ENCODE data around the gene CTNNB1.

Gene CTNNB1

DNA sequence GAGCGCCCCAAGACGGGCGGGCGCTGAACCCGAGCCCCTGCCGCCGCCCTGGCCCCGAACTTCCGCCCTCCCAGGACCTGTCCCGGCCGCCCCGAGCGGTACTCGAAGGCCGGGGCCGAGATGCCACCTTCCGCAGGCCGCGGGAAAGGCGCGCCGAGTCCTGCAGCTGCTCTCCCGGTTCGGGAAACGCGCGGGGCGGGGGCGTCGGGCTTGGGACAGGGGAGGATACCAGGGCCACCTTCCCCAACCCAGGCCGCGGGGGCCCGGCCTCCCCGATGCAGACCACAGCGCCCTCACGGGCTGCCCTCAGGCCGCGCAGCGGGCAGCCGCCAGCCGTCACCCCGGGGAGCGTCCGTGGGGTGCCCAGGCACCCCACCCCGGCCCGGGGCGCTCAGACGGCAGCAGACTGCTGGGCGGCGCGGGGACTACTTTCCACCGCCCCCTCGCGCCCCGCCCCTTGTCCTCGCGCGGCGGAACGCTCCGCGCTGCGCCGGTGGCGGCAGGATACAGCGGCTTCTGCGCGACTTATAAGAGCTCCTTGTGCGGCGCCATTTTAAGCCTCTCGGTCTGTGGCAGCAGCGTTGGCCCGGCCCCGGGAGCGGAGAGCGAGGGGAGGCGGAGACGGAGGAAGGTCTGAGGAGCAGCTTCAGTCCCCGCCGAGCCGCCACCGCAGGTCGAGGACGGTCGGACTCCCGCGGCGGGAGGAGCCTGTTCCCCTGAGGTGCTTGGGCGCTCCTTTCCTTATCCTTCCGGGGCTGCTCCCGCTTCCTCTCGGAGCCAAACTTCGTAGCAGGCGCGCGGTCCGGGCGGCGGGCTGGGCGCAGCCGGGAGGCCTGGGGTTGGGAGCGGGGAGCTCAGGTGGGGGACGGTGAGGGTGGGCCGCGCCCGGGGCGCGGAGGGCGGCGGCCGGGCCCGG is at the start of gene CTNNB1:
Gene CTNNB1, plus strand, starts transcription at position 556 of the 916 bp plus-strand sequence. CDS start 24,564 bp downstream, outside the sequence.
- peak within 1 kb of the TSS; percentile 99 to 100 (median 99) for H3K27ac ChIP-seq
- no peaks in the 10 kb centered on the region for H3K27me3 ChIP-seq
- H3K4me1 ChIP-seq = peaks cover 8 to 43% (median 31%) of the 10 kb centered on the region in 10 experiments
- peak within 1 kb of the TSS; percentile 97 to 100 (median 100) for H3K9ac ChIP-seq
- no peaks in the 10 kb centered on the region for H3K9me3 ChIP-seq (replicated peaks in 1 of 11)
- peak within 1 kb of the TSS; percentile 85 to 97 (median 94) for H3K4me2 ChIP-seq
- peaks cover 0 to 8% (median 0%) of the 10 kb centered on the region in 11 experiments; a peak in 4 of 22 replicates for H3K36me3 ChIP-seq
- TF ChIP-seq Cebpa-rat (IDR thresholded peaks at IDR 0.05) = no peak
- peaks cover 42 to 43% (median 43%) of the 10 kb centered on the region in 11 experiments for H4K20me1 ChIP-seq
- peak within 1 kb of the TSS; percentile 79 to 99 (median 94) for H3K4me3 ChIP-seq

DNA sequence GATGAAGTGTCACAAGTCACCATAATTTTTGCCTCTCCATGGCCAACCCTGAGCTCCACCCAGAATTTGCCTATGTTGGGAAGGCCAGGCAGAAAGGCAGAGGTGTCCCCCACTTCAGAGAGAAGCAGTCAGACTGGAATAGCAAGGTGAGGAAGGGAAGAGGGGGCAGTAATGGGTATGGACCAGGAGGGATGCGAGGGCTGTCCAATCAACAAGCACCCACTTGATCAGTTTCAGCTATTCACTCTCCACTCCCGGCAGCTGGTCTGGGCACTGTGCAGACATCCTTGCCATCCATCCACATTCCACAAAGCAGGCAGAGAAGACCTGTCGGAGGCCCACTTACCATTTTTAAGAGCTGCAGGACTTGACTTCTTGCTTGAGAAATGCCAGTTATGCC is 43.5 kb upstream of the CTNNB1 start:
- Histone ChIP-seq H3K27me3 (no peaks in the 10 kb centered on the region), H3K27ac (no peak overlapping the region), H3K4me2 (no peak overlapping the region), H3K4me1 (peaks cover 4 to 18% (median 9%) of the 10 kb centered on the region in 10 experiments; a peak in 14 of 20 replicates), H4K20me1 (no peaks in the 10 kb centered on the region; a peak in 1 of 22 replicates), H3K4me3 (no peak overlapping the region), H3K36me3 (no peaks in the 10 kb centered on the region), H3K9ac (no peak overlapping the region), H3K9me3 (replicated peaks in 1 of 11) (no peaks in the 10 kb centered on the region)
- no peak for TF ChIP-seq Cebpa-rat (IDR thresholded peaks at IDR 0.05)

DNA sequence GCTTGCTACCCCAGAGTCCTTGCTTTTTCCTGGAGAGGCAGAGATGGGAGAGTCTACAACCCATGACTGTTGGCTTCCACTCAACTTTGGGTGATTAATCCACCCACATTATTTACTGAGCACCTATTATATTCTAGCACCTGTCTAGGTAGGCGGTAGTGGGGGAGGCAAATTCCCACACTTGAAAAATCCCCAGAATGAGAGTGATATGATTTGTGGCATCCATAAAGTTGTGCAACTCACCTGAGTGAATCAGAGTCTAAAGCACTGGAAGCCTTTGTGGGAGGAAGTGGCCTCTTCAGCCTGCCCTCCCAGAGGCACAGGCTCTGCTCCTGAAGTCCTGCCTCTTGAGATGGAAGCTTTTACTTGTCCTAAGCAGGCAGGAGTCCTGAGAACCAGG is 40.4 kb upstream of the CTNNB1 start:
- H4K20me1 ChIP-seq = no peaks in the 10 kb centered on the region; a peak in 1 of 22 replicates
- H3K4me2 ChIP-seq = peak overlapping the region; percentile 7 to 42 (median 34); a peak in 11 of 22 replicates
- TF ChIP-seq Cebpa-rat (IDR thresholded peaks at IDR 0.05) = no peak
- H3K27me3 ChIP-seq = no peaks in the 10 kb centered on the region
- H3K9me3 ChIP-seq (replicated peaks in 1 of 11) = no peaks in the 10 kb centered on the region
- H3K4me3 ChIP-seq = no peak overlapping the region
- H3K9ac ChIP-seq = no peak overlapping the region
- H3K4me1 ChIP-seq = peaks cover 10 to 23% (median 16%) of the 10 kb centered on the region in 10 experiments; a peak in 17 of 20 replicates
- H3K27ac ChIP-seq = no peak overlapping the region
- no peaks in the 10 kb centered on the region for H3K36me3 ChIP-seq

DNA sequence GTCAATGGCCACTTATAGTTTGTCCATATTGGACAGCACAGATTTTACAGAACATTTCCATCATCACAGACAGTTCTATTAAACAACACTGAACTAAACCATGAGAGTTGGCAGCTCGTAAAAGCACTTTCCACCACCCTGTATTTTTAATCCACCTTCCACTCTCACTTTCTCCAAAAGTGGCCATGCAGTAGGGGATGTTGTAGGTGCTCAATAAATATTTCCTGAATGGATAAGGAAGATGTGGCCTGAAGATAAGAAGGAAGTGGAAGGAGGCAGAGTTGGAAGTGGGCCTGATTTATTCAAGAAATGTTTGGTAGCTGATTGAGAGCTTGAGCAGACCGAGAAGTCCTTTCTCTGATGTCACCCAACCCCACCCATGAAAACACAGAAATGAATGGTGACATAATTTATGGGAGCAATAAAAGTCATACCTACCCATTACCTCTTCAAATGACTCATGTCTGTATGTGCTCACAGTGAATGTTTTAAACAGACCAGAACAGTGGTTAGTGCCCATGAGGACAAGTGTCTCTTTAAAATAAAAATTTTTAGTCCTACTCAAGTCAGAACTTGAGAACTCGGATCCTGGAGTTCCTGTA is 39.6 kb upstream of the CTNNB1 start:
- Histone ChIP-seq H3K9ac (no peak overlapping the region), H3K4me2 (no peak overlapping the region), H3K4me3 (no peak overlapping the region), H3K27me3 (no peaks in the 10 kb centered on the region), H4K20me1 (no peaks in the 10 kb centered on the region; a peak in 1 of 22 replicates), H3K36me3 (no peaks in the 10 kb centered on the region), H3K27ac (no peak overlapping the region), H3K9me3 (replicated peaks in 1 of 11) (no peaks in the 10 kb centered on the region), H3K4me1 (peaks cover 10 to 23% (median 16%) of the 10 kb centered on the region in 10 experiments; a peak in 17 of 20 replicates)
- TF ChIP-seq Cebpa-rat (IDR thresholded peaks at IDR 0.05) = no peak

DNA sequence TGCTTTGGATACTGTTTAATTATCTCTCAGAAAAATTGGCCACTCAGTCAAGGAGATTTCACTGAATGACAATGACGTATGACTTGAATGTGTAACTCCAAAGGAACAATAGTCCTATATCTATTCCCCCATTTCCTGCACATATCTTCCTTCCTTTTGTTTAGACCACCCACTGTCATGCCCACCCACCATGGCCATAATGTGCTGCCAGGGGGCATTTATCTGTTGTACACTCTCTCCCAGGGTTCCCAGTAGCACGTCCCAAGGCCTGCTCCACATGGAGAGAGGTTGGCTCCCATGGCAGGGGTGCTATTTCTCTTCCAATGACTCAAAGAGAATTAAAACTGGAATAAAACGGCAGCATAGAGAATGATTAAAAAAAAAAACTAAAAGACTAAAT is 36.8 kb upstream of the CTNNB1 start:
- Histone ChIP-seq H3K9ac (no peak overlapping the region), H3K4me3 (no peak overlapping the region), H3K36me3 (no peaks in the 10 kb centered on the region)

DNA sequence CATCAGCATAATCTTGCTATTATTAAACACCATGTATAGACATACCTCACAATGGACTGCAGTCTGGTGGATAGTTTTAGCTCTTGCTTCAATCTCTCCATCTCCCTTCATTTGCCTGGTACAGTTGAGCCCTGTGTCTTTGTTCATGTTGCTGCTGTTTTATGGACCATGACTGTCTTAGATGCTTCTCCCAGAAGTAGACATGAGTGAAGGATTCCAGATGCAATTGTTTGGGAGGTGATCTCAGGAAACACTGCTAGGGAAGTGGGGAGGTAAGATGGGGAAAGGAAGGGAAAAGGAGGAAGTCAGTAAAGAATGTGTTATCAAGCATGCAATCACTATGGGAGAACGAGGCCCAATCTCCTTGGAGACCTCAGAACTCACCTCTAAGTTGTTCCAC is 36.3 kb upstream of the CTNNB1 start:
- no peaks in the 10 kb centered on the region; a peak in 1 of 22 replicates for H4K20me1 ChIP-seq
- H3K27me3 ChIP-seq = no peaks in the 10 kb centered on the region
- no peak overlapping the region for H3K27ac ChIP-seq
- H3K9me3 ChIP-seq (replicated peaks in 1 of 11) = no peaks in the 10 kb centered on the region
- H3K4me2 ChIP-seq = peak overlapping the region; percentile 3 to 57 (median 21); a peak in 13 of 22 replicates
- H3K4me3 ChIP-seq = no peak overlapping the region
- peaks cover 10 to 23% (median 16%) of the 10 kb centered on the region in 10 experiments; a peak in 17 of 20 replicates for H3K4me1 ChIP-seq
- H3K36me3 ChIP-seq = no peaks in the 10 kb centered on the region
- no peak overlapping the region for H3K9ac ChIP-seq
- TF ChIP-seq Cebpa-rat (IDR thresholded peaks at IDR 0.05) = no peak

More for the DNA sequence above, 36.8 kb upstream of the CTNNB1 start:
- Histone ChIP-seq H3K4me1 (peaks cover 10 to 23% (median 16%) of the 10 kb centered on the region in 10 experiments; a peak in 17 of 20 replicates), H4K20me1 (no peaks in the 10 kb centered on the region; a peak in 1 of 22 replicates), H3K9me3 (replicated peaks in 1 of 11) (no peaks in the 10 kb centered on the region), H3K27ac (no peak overlapping the region), H3K4me2 (peak overlapping the region in 2 of 11 experiments; percentile 13 to 36; a peak in 2 of 22 replicates), H3K27me3 (no peaks in the 10 kb centered on the region)
- no peak for TF ChIP-seq Cebpa-rat (IDR thresholded peaks at IDR 0.05)

DNA sequence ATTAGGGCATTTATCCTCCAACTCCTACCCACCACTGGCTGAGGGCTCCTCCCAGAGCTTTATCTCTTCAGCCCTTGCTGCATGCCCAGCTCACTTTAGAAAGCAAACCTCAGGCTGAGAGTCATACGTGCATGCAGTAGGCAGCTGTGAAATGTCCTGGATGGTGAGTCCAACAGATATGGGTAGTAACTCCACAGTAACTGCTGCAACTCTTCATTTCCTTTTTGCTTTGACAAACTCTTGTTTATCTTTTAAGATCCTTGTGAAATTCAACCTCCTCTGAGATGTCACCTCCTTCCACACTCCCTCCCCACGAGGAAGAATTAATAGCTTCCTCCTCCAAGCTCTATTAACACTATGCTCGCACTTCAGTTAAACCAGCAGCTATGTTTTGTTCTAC is 35.9 kb upstream of the CTNNB1 start:
- H3K9me3 ChIP-seq (replicated peaks in 1 of 11) = no peaks in the 10 kb centered on the region
- H3K36me3 ChIP-seq = no peaks in the 10 kb centered on the region
- H3K4me1 ChIP-seq = peaks cover 8 to 23% (median 15%) of the 10 kb centered on the region in 10 experiments; a peak in 17 of 20 replicates
- H3K4me3 ChIP-seq = no peak overlapping the region
- no peaks in the 10 kb centered on the region; a peak in 1 of 22 replicates for H4K20me1 ChIP-seq
- no peak overlapping the region for H3K27ac ChIP-seq
- no peak overlapping the region for H3K9ac ChIP-seq
- TF ChIP-seq Cebpa-rat (IDR thresholded peaks at IDR 0.05) = no peak
- H3K4me2 ChIP-seq = peak overlapping the region; percentile 3 to 57 (median 21); a peak in 13 of 22 replicates
- no peaks in the 10 kb centered on the region for H3K27me3 ChIP-seq

DNA sequence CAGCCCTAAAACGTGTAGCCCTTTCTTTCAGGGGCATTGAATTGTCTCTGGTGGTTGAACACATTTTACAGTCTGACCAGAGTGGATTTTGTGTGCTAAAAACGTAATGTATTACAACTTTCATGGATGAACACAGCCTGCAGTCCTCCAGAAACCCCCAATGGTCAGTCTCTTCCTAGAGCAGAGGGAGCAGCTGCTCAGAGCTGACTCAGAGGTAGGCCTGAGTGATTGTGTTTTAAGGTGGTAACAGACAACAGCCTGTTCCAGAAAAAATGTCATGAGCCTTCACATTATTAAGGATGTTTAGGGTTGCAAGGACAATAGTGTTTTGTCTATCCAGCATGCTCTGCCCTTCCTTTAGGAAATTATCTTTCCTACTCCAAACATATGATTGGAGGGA is 34.5 kb upstream of the CTNNB1 start:
- Histone ChIP-seq H3K4me2 (no peak overlapping the region), H3K27me3 (no peaks in the 10 kb centered on the region), H3K9ac (no peak overlapping the region), H3K4me1 (peaks cover 0 to 25% (median 7%) of the 10 kb centered on the region in 10 experiments; a peak in 13 of 20 replicates), H4K20me1 (no peaks in the 10 kb centered on the region), H3K36me3 (no peaks in the 10 kb centered on the region), H3K4me3 (no peak overlapping the region), H3K27ac (no peak overlapping the region), H3K9me3 (replicated peaks in 1 of 11) (no peaks in the 10 kb centered on the region)
- no peak for TF ChIP-seq Cebpa-rat (IDR thresholded peaks at IDR 0.05)

Measured in BLaER1 treated with 17β-estradiol and CSF1 and Interleukin-3, amounts not matched to agents 10 nM and 100 nM (cell line).